GM23338 (cell line): ENCODE measurements around the gene ZNF653. TPM values are rescaled to one million over a fixed set of nuclear protein-coding genes. Genes with fewer than 3 reads are reported as not detected.

Experiments
- ATAC-seq: fragments of 200-7000 bp; cut with Tn5 transposase; 3 replicates; pipeline ENCODE4 v1.9.1; 2020
- DNase-seq: peaks from one replicate; pipeline ENCODE4 v3.0.0-alpha.2; 2015; ENCODE audit warnings: low spot score
- H2AFZ ChIP-seq: fragments of 200-600 bp; sonication (generic); 2 replicates; pipeline ENCODE4 v1.8.0; 2016; ENCODE audit warnings: antibody characterized with exemption, mild to moderate bottlenecking, moderate library complexity
- H3F3A ChIP-seq: fragments of 200-600 bp; sonication (generic); replicated peaks from 2 replicates; pipeline ENCODE4 v1.8.0; 2017; ENCODE audit warnings: antibody characterized with exemption, mixed run types, low read depth
- H3K27ac ChIP-seq: fragments of 200-600 bp; sonication (generic); 2 replicates; pipeline ENCODE4 v1.6.1; 2016; ENCODE audit warnings: low read depth
- H3K27me3 ChIP-seq: fragments of 200-600 bp; sonication (generic); 2 replicates; pipeline ENCODE4 v1.8.0; 2016; ENCODE audit warnings: mild to moderate bottlenecking, mixed run types, moderate library complexity; ENCODE audit not compliant: insufficient read depth
- H3K36me3 ChIP-seq: fragments of 200-600 bp; sonication (generic); 2 replicates; pipeline ENCODE4 v1.8.0; 2016; ENCODE audit warnings: mild to moderate bottlenecking; ENCODE audit not compliant: insufficient read depth
- H3K4me1 ChIP-seq: fragments of 200-600 bp; sonication (generic); 2 replicates; pipeline ENCODE4 v1.8.0; 2016; ENCODE audit warnings: mild to moderate bottlenecking, moderate library complexity; ENCODE audit not compliant: insufficient read depth
- H3K4me2 ChIP-seq: fragments of 200-600 bp; sonication (generic); 2 replicates; pipeline ENCODE4 v1.7.1; 2017; ENCODE audit warnings: mixed run types
- H3K4me3 ChIP-seq: fragments of 200-600 bp; sonication (generic); 2 replicates; pipeline ENCODE4 v1.6.1; 2016; ENCODE audit warnings: mixed run types
- H3K79me2 ChIP-seq: fragments of 200-600 bp; sonication (generic); replicated peaks from 2 replicates; pipeline ENCODE4 v1.8.0; 2017; ENCODE audit warnings: mild to moderate bottlenecking; ENCODE audit not compliant: insufficient read depth
- H3K9me2 ChIP-seq: fragments of 200-600 bp; sonication (generic); 2 replicates; pipeline ENCODE4 v1.8.0; 2017; ENCODE audit not compliant: insufficient read depth
- H4K20me1 ChIP-seq: fragments of 200-600 bp; sonication (generic); replicated peaks from 2 replicates; pipeline ENCODE4 v1.8.0; 2017; ENCODE audit warnings: mild to moderate bottlenecking; ENCODE audit not compliant: insufficient read depth
- H3K27ac Mint-ChIP-seq: 2 replicates; pipeline ENCODE4 v1.8.0; 2020; ENCODE audit warnings: inconsistent platforms, mild to moderate bottlenecking, moderate library complexity, mixed read lengths
- H3K27me3 Mint-ChIP-seq: 3 replicates; pipeline ENCODE4 v1.8.0; 2022; ENCODE audit warnings: low read depth, mild to moderate bottlenecking, moderate library complexity, mixed read lengths, inconsistent platforms; ENCODE audit not compliant: insufficient read depth, poor library complexity
- H3K36me3 Mint-ChIP-seq: 3 replicates; pipeline ENCODE4 v1.8.0; 2021; ENCODE audit warnings: low read depth, mild to moderate bottlenecking, inconsistent platforms, moderate library complexity, mixed read lengths
- H3K4me1 Mint-ChIP-seq: 3 replicates; pipeline ENCODE4 v1.8.0; 2020; ENCODE audit warnings: mild to moderate bottlenecking, inconsistent platforms, mixed read lengths
- H3K4me3 Mint-ChIP-seq: 3 replicates; pipeline ENCODE4 v1.8.0; 2021; ENCODE audit warnings: moderate library complexity, mild to moderate bottlenecking, inconsistent platforms, mixed read lengths
- H3K9me3 Mint-ChIP-seq: 3 replicates; pipeline ENCODE4 v1.8.0; 2020; ENCODE audit warnings: moderate library complexity, mild to moderate bottlenecking, inconsistent platforms, mixed read lengths
- CREB1 ChIP-seq: fragments of 250-450 bp; sonication (Bioruptor Pico); IDR thresholded peaks from 2 replicates; pipeline ENCODE4 v1.5.0; 2020; ENCODE audit warnings: low read depth, mild to moderate bottlenecking, moderate library complexity
- CTCF ChIP-seq, 2 experiments: fragments of 200-600 bp in 1 of 2; sonication (generic) in 1 of 2; conservative IDR thresholded peaks; 2 replicates each; pipeline versions ENCODE4 v1.5.1 to v1.6.1; 2016 to 2017; ENCODE audit warnings: antibody characterized with exemption in 2 of 2, low read depth in 2 of 2, mild to moderate bottlenecking in 2 of 2, moderate library complexity in 1 of 2
- ETS1 ChIP-seq: IDR thresholded peaks from 2 replicates; pipeline ENCODE4 v1.6.1; 2016; ENCODE audit warnings: antibody characterized with exemption
- EZH2 ChIP-seq: fragments of 200-600 bp; sonication (generic); IDR thresholded peaks from one replicate; pipeline ENCODE4 v1.8.0; 2017; ENCODE audit warnings: antibody characterized with exemption, mild to moderate bottlenecking, low read depth; ENCODE audit not compliant: unreplicated experiment
- EZH2phosphoT487 ChIP-seq: fragments of 200-600 bp; sonication (generic); IDR thresholded peaks from one replicate; pipeline ENCODE4 v1.8.1; 2018; ENCODE audit warnings: antibody characterized with exemption; ENCODE audit not compliant: unreplicated experiment
- JUNB ChIP-seq: IDR thresholded peaks from one replicate; pipeline ENCODE4 v1.6.1; 2016; ENCODE audit warnings: antibody characterized with exemption; ENCODE audit not compliant: unreplicated experiment
- NANOG ChIP-seq: IDR thresholded peaks from 2 replicates; pipeline ENCODE4 v1.6.1; 2016; ENCODE audit warnings: antibody characterized with exemption, borderline replicate concordance
- POLR2AphosphoS5 ChIP-seq: IDR thresholded peaks from 2 replicates; pipeline ENCODE4 v1.6.1; 2016; ENCODE audit warnings: antibody characterized with exemption, low read depth
- REST ChIP-seq: IDR thresholded peaks from one replicate; pipeline ENCODE4 v1.6.1; 2018; ENCODE audit warnings: antibody characterized with exemption; ENCODE audit not compliant: unreplicated experiment
- STAT1 ChIP-seq: IDR thresholded peaks from one replicate; pipeline ENCODE4 v1.6.1; 2016; ENCODE audit warnings: antibody characterized with exemption; ENCODE audit not compliant: unreplicated experiment
- ZNF114 ChIP-seq: fragments of 250-450 bp; sonication (Bioruptor Pico); IDR thresholded peaks from 2 replicates; pipeline ENCODE4 v1.5.0; 2020; ENCODE audit warnings: mild to moderate bottlenecking, moderate library complexity
- ZNF331 ChIP-seq: fragments of 250-450 bp; sonication (Bioruptor Pico); IDR thresholded peaks from 2 replicates; pipeline ENCODE4 v1.5.0; 2020; ENCODE audit warnings: low read depth, mild to moderate bottlenecking, moderate library complexity
- polyA plus RNA-seq: library from polyadenylated mRNA; unstranded; fragments of >200 nt; fragmentation: Nextera tagmentation; extraction: Ambion mirVana; gene quantifications from 2 replicates; pipeline ENCODE4 v1.2.1, GENCODE V29; 2016
- total RNA-seq: library from RNA; depleted of rRNA; stranded (reverse); fragments of >200 nt; shearing (Covaris generic); gene quantifications from 2 replicates; pipeline ENCODE4 v1.2.3, GENCODE V29; 2014
- TF ChIP-seq, protein P1 (sequence below): fragments of 250-450 bp; sonication (Bioruptor Pico); IDR thresholded peaks from 2 replicates; pipeline ENCODE4 v1.5.0; 2020; ENCODE audit warnings: mild to moderate bottlenecking, moderate library complexity

Gene ZNF653
- total and polyA plus RNA-seq, 2 experiments from 2014 or later = 2.5 to 5.3 TPM

DNA sequence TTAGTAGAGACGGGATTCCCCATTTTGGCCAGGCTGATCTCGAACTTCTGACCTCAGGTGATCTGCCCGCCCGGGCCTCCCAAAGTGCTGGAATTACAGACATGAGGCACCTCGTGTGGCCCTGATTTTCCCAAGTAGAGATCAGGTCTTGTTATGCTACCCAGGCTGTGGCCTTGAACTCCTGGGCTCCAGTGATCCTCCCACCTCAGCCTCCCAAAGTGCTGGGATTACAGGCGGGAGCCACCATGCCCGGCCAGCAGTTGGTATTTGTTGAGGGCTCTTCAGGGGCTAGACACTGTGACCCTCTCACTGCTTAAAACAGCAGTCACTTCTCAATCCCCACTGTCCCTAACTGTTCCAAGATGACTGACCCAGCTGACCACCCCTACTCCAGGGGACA, 16.3 kb downstream of the ZNF653 start:
- H3K36me3 Mint-ChIP-seq = peaks cover 8% of the 10 kb centered on the region; the same call in 2 of the 3 replicates
- H2AFZ ChIP-seq = no peak overlapping the region
- H3K4me2 ChIP-seq = no peak overlapping the region
- no peaks in the 10 kb centered on the region for H3F3A ChIP-seq
- no peak overlapping the region for H3K27ac ChIP-seq
- DNase-seq = no peak
- no peak for ATAC-seq
- no peak for TF ChIP-seq EZH2
- TF ChIP-seq ETS1 = no peak
- no peak for TF ChIP-seq EZH2phosphoT487
- no peak for TF ChIP-seq ZNF114
- TF ChIP-seq ZNF331 = no peak
- TF ChIP-seq, protein P1, sequence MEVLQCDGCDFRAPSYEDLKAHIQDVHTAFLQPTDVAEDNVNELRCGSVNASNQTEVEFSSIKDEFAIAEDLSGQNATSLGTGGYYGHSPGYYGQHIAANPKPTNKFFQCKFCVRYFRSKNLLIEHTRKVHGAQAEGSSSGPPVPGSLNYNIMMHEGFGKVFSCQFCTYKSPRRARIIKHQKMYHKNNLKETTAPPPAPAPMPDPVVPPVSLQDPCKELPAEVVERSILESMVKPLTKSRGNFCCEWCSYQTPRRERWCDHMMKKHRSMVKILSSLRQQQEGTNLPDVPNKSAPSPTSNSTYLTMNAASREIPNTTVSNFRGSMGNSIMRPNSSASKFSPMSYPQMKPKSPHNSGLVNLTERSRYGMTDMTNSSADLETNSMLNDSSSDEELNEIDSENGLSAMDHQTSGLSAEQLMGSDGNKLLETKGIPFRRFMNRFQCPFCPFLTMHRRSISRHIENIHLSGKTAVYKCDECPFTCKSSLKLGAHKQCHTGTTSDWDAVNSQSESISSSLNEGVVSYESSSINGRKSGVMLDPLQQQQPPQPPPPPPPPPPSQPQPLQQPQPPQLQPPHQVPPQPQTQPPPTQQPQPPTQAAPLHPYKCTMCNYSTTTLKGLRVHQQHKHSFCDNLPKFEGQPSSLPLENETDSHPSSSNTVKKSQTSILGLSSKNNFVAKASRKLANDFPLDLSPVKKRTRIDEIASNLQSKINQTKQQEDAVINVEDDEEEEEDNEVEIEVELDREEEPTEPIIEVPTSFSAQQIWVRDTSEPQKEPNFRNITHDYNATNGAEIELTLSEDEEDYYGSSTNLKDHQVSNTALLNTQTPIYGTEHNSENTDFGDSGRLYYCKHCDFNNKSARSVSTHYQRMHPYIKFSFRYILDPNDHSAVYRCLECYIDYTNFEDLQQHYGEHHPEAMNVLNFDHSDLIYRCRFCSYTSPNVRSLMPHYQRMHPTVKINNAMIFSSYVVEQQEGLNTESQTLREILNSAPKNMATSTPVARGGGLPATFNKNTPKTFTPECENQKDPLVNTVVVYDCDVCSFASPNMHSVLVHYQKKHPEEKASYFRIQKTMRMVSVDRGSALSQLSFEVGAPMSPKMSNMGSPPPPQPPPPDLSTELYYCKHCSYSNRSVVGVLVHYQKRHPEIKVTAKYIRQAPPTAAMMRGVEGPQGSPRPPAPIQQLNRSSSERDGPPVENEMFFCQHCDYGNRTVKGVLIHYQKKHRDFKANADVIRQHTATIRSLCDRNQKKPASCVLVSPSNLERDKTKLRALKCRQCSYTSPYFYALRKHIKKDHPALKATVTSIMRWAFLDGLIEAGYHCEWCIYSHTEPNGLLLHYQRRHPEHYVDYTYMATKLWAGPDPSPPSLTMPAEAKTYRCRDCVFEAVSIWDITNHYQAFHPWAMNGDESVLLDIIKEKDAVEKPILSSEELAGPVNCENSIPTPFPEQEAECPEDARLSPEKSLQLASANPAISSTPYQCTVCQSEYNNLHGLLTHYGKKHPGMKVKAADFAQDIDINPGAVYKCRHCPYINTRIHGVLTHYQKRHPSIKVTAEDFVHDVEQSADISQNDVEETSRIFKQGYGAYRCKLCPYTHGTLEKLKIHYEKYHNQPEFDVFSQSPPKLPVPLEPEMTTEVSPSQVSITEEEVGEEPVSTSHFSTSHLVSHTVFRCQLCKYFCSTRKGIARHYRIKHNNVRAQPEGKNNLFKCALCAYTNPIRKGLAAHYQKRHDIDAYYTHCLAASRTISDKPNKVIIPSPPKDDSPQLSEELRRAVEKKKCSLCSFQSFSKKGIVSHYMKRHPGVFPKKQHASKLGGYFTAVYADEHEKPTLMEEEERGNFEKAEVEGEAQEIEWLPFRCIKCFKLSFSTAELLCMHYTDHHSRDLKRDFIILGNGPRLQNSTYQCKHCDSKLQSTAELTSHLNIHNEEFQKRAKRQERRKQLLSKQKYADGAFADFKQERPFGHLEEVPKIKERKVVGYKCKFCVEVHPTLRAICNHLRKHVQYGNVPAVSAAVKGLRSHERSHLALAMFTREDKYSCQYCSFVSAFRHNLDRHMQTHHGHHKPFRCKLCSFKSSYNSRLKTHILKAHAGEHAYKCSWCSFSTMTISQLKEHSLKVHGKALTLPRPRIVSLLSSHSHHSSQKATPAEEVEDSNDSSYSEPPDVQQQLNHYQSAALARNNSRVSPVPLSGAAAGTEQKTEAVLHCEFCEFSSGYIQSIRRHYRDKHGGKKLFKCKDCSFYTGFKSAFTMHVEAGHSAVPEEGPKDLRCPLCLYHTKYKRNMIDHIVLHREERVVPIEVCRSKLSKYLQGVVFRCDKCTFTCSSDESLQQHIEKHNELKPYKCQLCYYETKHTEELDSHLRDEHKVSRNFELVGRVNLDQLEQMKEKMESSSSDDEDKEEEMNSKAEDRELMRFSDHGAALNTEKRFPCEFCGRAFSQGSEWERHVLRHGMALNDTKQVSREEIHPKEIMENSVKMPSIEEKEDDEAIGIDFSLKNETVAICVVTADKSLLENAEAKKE (CRISPR knock-in tag) = no peak
- TF ChIP-seq POLR2AphosphoS5 = no peak
- no peak for TF ChIP-seq REST
- no peak for TF ChIP-seq NANOG
- no peak for TF ChIP-seq STAT1
- TF ChIP-seq JUNB = no peak
- TF ChIP-seq CREB1 = no peak
- no peak for TF ChIP-seq CTCF (conservative IDR thresholded peaks at IDR 0.05; ENCODE audit: low read depth in 2 of 2)
- H3K27me3 ChIP-seq = no peaks in the 10 kb centered on the region
- no peaks in the 10 kb centered on the region for H3K4me1 Mint-ChIP-seq
- no peaks in the 10 kb centered on the region for H3K9me2 ChIP-seq
- H3K27me3 Mint-ChIP-seq = peaks cover 12% of the 10 kb centered on the region
- H3K4me1 ChIP-seq = no peaks in the 10 kb centered on the region
- no peaks in the 10 kb centered on the region for H3K36me3 ChIP-seq
- H3K4me3 ChIP-seq = no peak overlapping the region
- no peak overlapping the region for H3K27ac Mint-ChIP-seq
- no peaks in the 10 kb centered on the region; the same call in 2 of the 3 replicates for H3K9me3 Mint-ChIP-seq
- H3K4me3 Mint-ChIP-seq = no peak overlapping the region
- H4K20me1 ChIP-seq = no peaks in the 10 kb centered on the region
- H3K79me2 ChIP-seq = no peaks in the 10 kb centered on the region
